Type B pancreatic cell (in vitro differentiated cells): ENCODE data around the gene ADRA2B. TPM values are rescaled to one million over a fixed set of nuclear protein-coding genes. Genes with fewer than 3 reads are reported as not detected.
"Not testable (repeated sequence)": the region's sequence is repeated elsewhere in the genome, so short reads cannot be mapped to it uniquely, and the experiment has no call there.

Source experiments
- DNase-seq: peaks from one replicate; pipeline ENCODE4 v3.0.0; 2021; ENCODE audit warnings: mixed read lengths; ENCODE audit not compliant: unreplicated experiment; ENCODE audit errors: extremely low spot score
- H3K27ac Mint-ChIP-seq: 2 replicates; pipeline ENCODE4 v1.8.0; 2021; ENCODE audit warnings: mild to moderate bottlenecking, mixed read lengths
- H3K27me3 Mint-ChIP-seq: 2 replicates; pipeline ENCODE4 v1.8.0; 2021; ENCODE audit warnings: mixed read lengths
- H3K36me3 Mint-ChIP-seq: 2 replicates; pipeline ENCODE4 v1.8.0; 2021; ENCODE audit warnings: mixed read lengths
- H3K4me1 Mint-ChIP-seq: one replicate; pipeline ENCODE4 v1.8.0; 2021; ENCODE audit warnings: mixed read lengths; ENCODE audit not compliant: unreplicated experiment
- H3K4me3 Mint-ChIP-seq: 2 replicates; pipeline ENCODE4 v1.8.0; 2021; ENCODE audit warnings: mild to moderate bottlenecking, mixed read lengths
- H3K9me3 Mint-ChIP-seq: 2 replicates; pipeline ENCODE4 v1.8.0; 2021; ENCODE audit warnings: mixed read lengths
- CTCF ChIP-seq: fragments of 200-600 bp; sonication (generic); conservative IDR thresholded peaks from 2 replicates; pipeline ENCODE4 v1.5.0; 2021; ENCODE audit warnings: antibody characterized with exemption, mild to moderate bottlenecking
- long read RNA-seq: library from polyadenylated mRNA; unstranded; transcript quantifications from one replicate; pipeline ENCODE4 v2.0.0, GENCODE V29; 2020
- total RNA-seq: library from RNA; stranded (reverse); gene quantifications from 2 replicates; pipeline ENCODE4 v1.2.1, GENCODE V29; 2021; ENCODE audit warnings: low replicate concordance

ADRA2B gene
- 2.4 and 13.9 TPM in 2 replicates for total RNA-seq
- long read RNA-seq, partial matches to known transcripts, result 0 of 3 reads
- long read RNA-seq, other reads (novel, unspliced or antisense), result 0 of 3 reads

- Mint-ChIP-seq H3K27ac (peak within 1 kb of the TSS; percentile 64), H3K9me3 (no peaks in the 10 kb centered on the region), H3K36me3 (no peaks in the 10 kb centered on the region), H3K4me1 (peaks cover 6% of the 10 kb centered on the region), H3K4me3 (peak within 1 kb of the TSS; percentile 88), H3K27me3 (peaks cover 41% of the 10 kb centered on the region)
- DNase-seq, result no peak
- no peak for TF ChIP-seq CTCF
Observed at GRCh38 chr2:96116424-96116878, at the start of gene ADRA2B. Gene ADRA2B, minus strand, starts transcription at chr2:96116571. Its CDS starts 422 bp downstream, at chr2:96116149.

- Mint-ChIP-seq H3K4me3 (no peak overlapping the region), H3K27ac (no peak overlapping the region), H3K9me3 (no peaks in the 10 kb centered on the region), H3K4me1 (peaks cover 4% of the 10 kb centered on the region), H3K27me3 (no peaks in the 10 kb centered on the region), H3K36me3 (no peaks in the 10 kb centered on the region)
- no peak for TF ChIP-seq CTCF
- DNase-seq, result no peak
Observed at GRCh38 chr2:96164459-96165184, 48.3 kb upstream of the ADRA2B start.

- Mint-ChIP-seq H3K27ac (no peak overlapping the region), H3K27me3 (peaks cover 6% of the 10 kb centered on the region), H3K4me1 (peaks cover 4% of the 10 kb centered on the region), H3K4me3 (no peak overlapping the region), H3K36me3 (no peaks in the 10 kb centered on the region), H3K9me3 (no peaks in the 10 kb centered on the region)
- DNase-seq, result no peak
- TF ChIP-seq CTCF, result no peak
Observed at GRCh38 chr2:96163768-96164429, 47.5 kb upstream of the ADRA2B start.

- Mint-ChIP-seq H3K36me3 (no peaks in the 10 kb centered on the region), H3K4me1 (peaks cover 4% of the 10 kb centered on the region), H3K9me3 (no peaks in the 10 kb centered on the region), H3K27me3 (peaks cover 7% of the 10 kb centered on the region), H3K27ac (no peak overlapping the region), H3K4me3 (no peak overlapping the region)
- DNase-seq, result no peak
- TF ChIP-seq CTCF, result no peak
Observed at GRCh38 chr2:96163415-96163767, 47.0 kb upstream of the ADRA2B start.

- no peak for DNase-seq
- Mint-ChIP-seq H3K4me3 (no peak overlapping the region), H3K27me3 (peaks cover 7% of the 10 kb centered on the region), H3K36me3 (no peaks in the 10 kb centered on the region), H3K27ac (no peak overlapping the region), H3K9me3 (no peaks in the 10 kb centered on the region), H3K4me1 (peaks cover 8% of the 10 kb centered on the region)
- no peak for TF ChIP-seq CTCF
Observed at GRCh38 chr2:96161898-96162297, 45.5 kb upstream of the ADRA2B start.

- not testable (repeated sequence) for H3K4me3 Mint-ChIP-seq, H3K4me1 Mint-ChIP-seq, DNase-seq, H3K9me3 Mint-ChIP-seq, H3K36me3 Mint-ChIP-seq, H3K27ac Mint-ChIP-seq, H3K27me3 Mint-ChIP-seq
Observed at GRCh38 chr2:96160366-96160765, 44.0 kb upstream of the ADRA2B start.
